ENCODE results near the gene SLC9A3. TPM values are rescaled to one million over a fixed set of nuclear protein-coding genes. Genes with fewer than 3 reads are reported as not detected.

The SLC9A3 gene
- total RNA-seq, 1 donor, result 1.8 TPM

DNA sequence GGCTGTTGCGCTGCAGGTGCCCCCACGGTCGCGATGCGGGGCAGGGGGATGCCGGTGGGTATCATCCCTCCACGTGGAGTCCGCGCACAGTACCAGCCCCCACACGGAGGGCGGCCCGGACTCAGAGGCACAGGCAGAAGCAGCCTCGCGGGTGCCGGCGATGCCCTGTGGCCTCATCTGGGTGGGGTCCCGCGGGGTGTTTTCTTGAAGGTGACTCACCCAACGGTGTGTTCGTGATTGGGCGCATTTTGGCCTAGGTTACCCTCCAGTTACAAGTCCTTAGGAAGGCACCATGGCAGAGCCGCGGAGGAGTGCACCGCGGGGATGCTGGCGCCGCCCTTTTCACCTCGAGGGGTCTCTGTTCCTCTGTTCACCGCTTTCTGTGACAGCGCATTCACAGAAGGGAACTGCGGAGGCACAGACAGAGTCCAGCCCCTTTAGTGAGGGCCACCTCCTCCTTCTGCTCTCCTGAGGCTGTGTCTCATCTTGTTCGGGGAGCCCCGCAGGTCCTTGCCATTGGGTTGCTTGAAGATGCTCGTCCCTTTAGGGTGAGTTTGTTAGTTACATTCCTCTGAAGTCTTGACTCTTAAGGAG is 102.9 kb downstream of the SLC9A3 start:
- no peak for TF ChIP-seq CTCF (IDR thresholded peaks at IDR 0.05; ENCODE audit: insufficient read depth, low read length)
- H3K4me3 ChIP-seq (ENCODE audit: low read depth, low read length), result no peak overlapping the region
- DNase-seq (ENCODE audit: low read depth), result no peak

GRCh38 chr5:420632-421286 is 103.5 kb downstream of the SLC9A3 start:
- no peak for DNase-seq (ENCODE audit: low read depth)
- no peak for TF ChIP-seq CTCF (IDR thresholded peaks at IDR 0.05; ENCODE audit: insufficient read depth, low read length)
- no peak overlapping the region for H3K4me3 ChIP-seq (ENCODE audit: low read depth, low read length)

Small RNA genes lying within 50 kb of the gene (small RNA-seq; reads per million reads assigned to genes)
- gene MIR4456, result not detected

Other genes with a start within 250 kb of the SLC9A3 start
- gene AHRR, start 202.7 kb downstream of the SLC9A3 start, total RNA-seq (ENCODE audit: low replicate concordance), result 8.8 and 31.9 TPM in 2 replicates
- gene EXOC3, start 81.3 kb downstream of the SLC9A3 start, total RNA-seq (ENCODE audit: low replicate concordance), result 30.1 and 39.8 TPM in 2 replicates
- 1.6 and 3.5 TPM in 2 replicates for gene CEP72, start 87.9 kb upstream of the SLC9A3 start, total RNA-seq (ENCODE audit: low replicate concordance)
- gene TPPP, start 168.9 kb upstream of the SLC9A3 start, total RNA-seq (ENCODE audit: low replicate concordance), result not detected in 2 replicates